PC-9 (cell line): ENCODE measurements around the gene NLRP7. TPM values are rescaled to one million over a fixed set of nuclear protein-coding genes. Genes with fewer than 3 reads are reported as not detected.
"Not testable (repeated sequence)": the region's sequence is repeated elsewhere in the genome, so short reads cannot be mapped to it uniquely, and the experiment has no call there.

ENCODE experiments used
- BruUV-seq: library from RNA; stranded (reverse); fragments of 400-500 nt; replicated peaks from 2 replicates; lab custom pipeline; 2021; lab: Mats Ljungman, UMichigan
- CTCF ChIA-PET: fragments of 300-600 bp; sonication (Branson Sonifier 250); formaldehyde crosslinking; loops from one replicate; lab custom pipeline; 2022; ENCODE audit warnings: antibody characterized with exemption; lab: Charles Lee
- POLR2A ChIA-PET: fragments of 300-600 bp; sonication (Branson Sonifier 250); formaldehyde crosslinking; loops from one replicate; lab custom pipeline; 2022; ENCODE audit warnings: antibody characterized with exemption; ENCODE audit not compliant: unreplicated experiment; lab: Charles Lee
- DNase-seq, 2 experiments: peaks; one replicate each; pipeline versions ENCODE4 v3.0.0 to v3.0.0-alpha.2; 2015 to 2022; ENCODE audit warnings: mixed read lengths in 1 of 2
- H2AFZ ChIP-seq: fragments of 200-600 bp; sonication (generic); 2 replicates; pipeline ENCODE4 v1.8.1; 2017; ENCODE audit warnings: antibody characterized with exemption
- H3F3A ChIP-seq: fragments of 200-600 bp; sonication (generic); 2 replicates; pipeline ENCODE4 v1.8.1; 2017; ENCODE audit warnings: antibody characterized with exemption, mild to moderate bottlenecking, low read depth; ENCODE audit not compliant: insufficient read depth
- H3K27ac ChIP-seq: fragments of 200-600 bp; sonication (generic); 2 replicates; pipeline ENCODE4 v1.6.1; 2016; ENCODE audit warnings: mixed run types
- H3K27me3 ChIP-seq: fragments of 200-600 bp; sonication (generic); 2 replicates; pipeline ENCODE4 v1.6.1; 2016; ENCODE audit warnings: low read depth, mixed run types; ENCODE audit not compliant: insufficient read depth
- H3K36me3 ChIP-seq: fragments of 200-600 bp; sonication (generic); 2 replicates; pipeline ENCODE4 v1.6.1; 2016; ENCODE audit warnings: low read depth, mixed run types
- H3K4me1 ChIP-seq: fragments of 200-600 bp; sonication (generic); replicated peaks from 2 replicates; pipeline ENCODE4 v1.6.1; 2016; ENCODE audit warnings: mixed run types; ENCODE audit not compliant: insufficient read depth
- H3K4me2 ChIP-seq: fragments of 200-600 bp; sonication (generic); 2 replicates; pipeline ENCODE4 v1.6.1; 2017; ENCODE audit warnings: mixed run types
- H3K4me3 ChIP-seq: fragments of 200-600 bp; sonication (generic); 2 replicates; pipeline ENCODE4 v1.6.1; 2016; ENCODE audit warnings: mixed run types
- H3K79me2 ChIP-seq: fragments of 200-600 bp; sonication (generic); 2 replicates; pipeline ENCODE4 v1.6.1; 2017; ENCODE audit warnings: low read depth, mixed run types
- H3K9me2 ChIP-seq: fragments of 200-600 bp; sonication (generic); 2 replicates; pipeline ENCODE4 v1.8.1; 2017; ENCODE audit warnings: mild to moderate bottlenecking; ENCODE audit not compliant: insufficient read depth
- H3K9me3 ChIP-seq: fragments of 200-600 bp; sonication (generic); 2 replicates; pipeline ENCODE4 v1.8.1; 2016; ENCODE audit warnings: low read depth; ENCODE audit not compliant: insufficient read depth
- H4K20me1 ChIP-seq: fragments of 200-600 bp; sonication (generic); 2 replicates; pipeline ENCODE4 v1.8.1; 2017; ENCODE audit not compliant: insufficient read depth
- EZH2 ChIP-seq: fragments of 200-600 bp; sonication (generic); IDR thresholded peaks from 2 replicates; pipeline ENCODE4 v1.8.0; 2017; ENCODE audit warnings: antibody characterized with exemption, low read depth
- intact Hi-C: fragments of 100-400 bp; cut with micrococcal nuclease; formaldehyde crosslinking; loops from one replicate; pipeline ENCODE4 v1.10.0; 2022; ENCODE audit not compliant: unreplicated experiment
- total RNA-seq: library from RNA; stranded (reverse); gene quantifications from 2 replicates; pipeline ENCODE4 v1.2.3, GENCODE V29; 2021
- TF ChIP-seq, protein P1 (sequence below): fragments of 200-600 bp; sonication (generic); conservative IDR thresholded peaks from 2 replicates; pipeline ENCODE4 v1.6.1; 2017; ENCODE audit warnings: mixed run types, antibody characterized with exemption, mild to moderate bottlenecking, moderate library complexity

Gene NLRP7
- total RNA-seq, 1 experiment from 2014 or later = 0.50 TPM

DNA sequence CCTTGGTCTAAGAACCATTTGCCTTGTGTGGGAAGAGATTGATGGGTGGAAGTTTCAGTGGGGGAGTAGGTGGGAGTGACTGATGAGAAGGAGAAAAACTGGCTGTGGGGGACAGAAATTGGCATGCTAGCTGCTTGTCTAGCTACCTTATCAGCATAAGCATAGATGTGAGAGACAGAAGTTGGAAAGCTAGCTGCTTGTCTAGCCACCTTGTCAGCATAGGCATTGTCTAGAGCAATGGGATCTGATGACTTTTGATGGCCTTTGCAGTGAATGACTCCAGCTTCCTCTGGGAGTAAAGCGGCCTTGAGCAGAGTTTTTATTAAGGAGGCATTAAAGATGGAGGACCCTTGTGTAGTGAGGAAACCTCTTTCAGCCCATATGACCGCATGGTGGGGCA is 51.3 kb downstream of the NLRP7 start:
- POLR2A ChIA-PET = no interaction called here
- no peaks in the 10 kb centered on the region for H4K20me1 ChIP-seq
- no TSS peak for BruUV-seq
- intact Hi-C loops = no loop called here
- H3K36me3 ChIP-seq = no peaks in the 10 kb centered on the region
- no peaks in the 10 kb centered on the region for H3K9me2 ChIP-seq
- H2AFZ ChIP-seq = no peak overlapping the region
- no peaks in the 10 kb centered on the region for H3K9me3 ChIP-seq
- H3K27ac ChIP-seq = no peak overlapping the region
- CTCF ChIA-PET = no interaction called here
- no peak overlapping the region for H3K4me3 ChIP-seq
- H3K79me2 ChIP-seq = no peaks in the 10 kb centered on the region
- no peaks in the 10 kb centered on the region for H3K4me1 ChIP-seq
- no peaks in the 10 kb centered on the region for H3F3A ChIP-seq
- DNase-seq = no peak
- H3K4me2 ChIP-seq = no peak overlapping the region
- peaks cover 33% of the 10 kb centered on the region for H3K27me3 ChIP-seq
- TF ChIP-seq, protein P1, sequence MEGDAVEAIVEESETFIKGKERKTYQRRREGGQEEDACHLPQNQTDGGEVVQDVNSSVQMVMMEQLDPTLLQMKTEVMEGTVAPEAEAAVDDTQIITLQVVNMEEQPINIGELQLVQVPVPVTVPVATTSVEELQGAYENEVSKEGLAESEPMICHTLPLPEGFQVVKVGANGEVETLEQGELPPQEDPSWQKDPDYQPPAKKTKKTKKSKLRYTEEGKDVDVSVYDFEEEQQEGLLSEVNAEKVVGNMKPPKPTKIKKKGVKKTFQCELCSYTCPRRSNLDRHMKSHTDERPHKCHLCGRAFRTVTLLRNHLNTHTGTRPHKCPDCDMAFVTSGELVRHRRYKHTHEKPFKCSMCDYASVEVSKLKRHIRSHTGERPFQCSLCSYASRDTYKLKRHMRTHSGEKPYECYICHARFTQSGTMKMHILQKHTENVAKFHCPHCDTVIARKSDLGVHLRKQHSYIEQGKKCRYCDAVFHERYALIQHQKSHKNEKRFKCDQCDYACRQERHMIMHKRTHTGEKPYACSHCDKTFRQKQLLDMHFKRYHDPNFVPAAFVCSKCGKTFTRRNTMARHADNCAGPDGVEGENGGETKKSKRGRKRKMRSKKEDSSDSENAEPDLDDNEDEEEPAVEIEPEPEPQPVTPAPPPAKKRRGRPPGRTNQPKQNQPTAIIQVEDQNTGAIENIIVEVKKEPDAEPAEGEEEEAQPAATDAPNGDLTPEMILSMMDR = no peak
- TF ChIP-seq EZH2 = no peak

DNA sequence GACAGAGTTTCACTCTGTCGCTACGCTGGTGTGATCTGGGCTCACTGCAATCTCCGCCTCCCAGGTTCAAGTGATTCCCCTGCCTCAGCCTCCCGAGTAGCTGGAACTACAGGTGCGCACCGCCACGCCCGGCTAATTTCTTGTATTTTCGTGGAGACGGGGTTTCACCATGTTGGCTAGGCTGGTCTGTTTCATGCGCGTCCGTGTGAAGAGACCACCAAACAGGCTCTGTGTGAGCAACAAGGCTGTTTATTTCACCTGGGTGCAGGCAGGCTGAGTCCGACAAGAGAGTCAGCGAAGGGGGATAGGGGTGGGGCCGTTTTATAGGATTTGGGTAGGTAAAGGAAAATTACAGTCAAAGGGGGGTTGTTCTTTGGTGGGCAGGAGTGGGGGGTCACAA is 53.2 kb downstream of the NLRP7 start:
- H4K20me1 ChIP-seq, H3K9me3 ChIP-seq, H3K36me3 ChIP-seq, H3K4me1 ChIP-seq, H3K79me2 ChIP-seq, CTCF ChIA-PET, H3K4me2 ChIP-seq, H3F3A ChIP-seq, H3K4me3 ChIP-seq, POLR2A ChIA-PET, BruUV-seq, DNase-seq, intact Hi-C loops, H2AFZ ChIP-seq, H3K9me2 ChIP-seq, H3K27ac ChIP-seq: not testable (repeated sequence)
- H3K27me3 ChIP-seq = peaks cover 20% of the 10 kb centered on the region

DNA sequence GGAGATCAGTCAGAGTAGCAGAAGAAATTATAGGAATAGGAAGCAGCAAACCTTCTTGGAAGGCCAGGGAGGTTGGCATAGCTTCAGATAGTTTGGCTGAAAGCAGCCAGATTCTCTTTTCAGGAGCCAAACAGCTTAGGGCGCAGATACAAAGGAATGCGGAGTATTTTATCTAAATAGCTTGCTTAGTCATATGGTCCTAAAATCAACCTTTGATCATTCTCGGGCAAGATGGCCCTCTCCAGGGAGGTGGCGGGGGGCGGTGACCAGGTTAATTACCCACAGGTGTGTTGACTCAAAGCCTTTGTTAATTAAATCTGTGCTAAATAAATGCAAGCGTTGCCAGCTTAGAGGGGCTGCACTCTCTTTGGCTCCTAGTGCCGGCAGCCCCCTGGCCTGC is 53.9 kb downstream of the NLRP7 start:
- no peak overlapping the region for H3K27ac ChIP-seq
- intact Hi-C loops = no loop called here

More for the DNA sequence above, 53.9 kb downstream of the NLRP7 start:
- Histone ChIP-seq H3K27me3 (peaks cover 22% of the 10 kb centered on the region), H3K4me2 (no peak overlapping the region), H2AFZ (no peak overlapping the region), H3K9me2 (no peaks in the 10 kb centered on the region), H3K36me3 (no peaks in the 10 kb centered on the region), H4K20me1 (no peaks in the 10 kb centered on the region), H3K4me1 (no peaks in the 10 kb centered on the region), H3F3A (no peaks in the 10 kb centered on the region), H3K4me3 (no peak overlapping the region), H3K79me2 (no peaks in the 10 kb centered on the region), H3K9me3 (no peaks in the 10 kb centered on the region)
- POLR2A ChIA-PET = no interaction called here
- no TSS peak for BruUV-seq
- DNase-seq = no peak
- CTCF ChIA-PET = no interaction called here
- no peak for TF ChIP-seq EZH2
- TF ChIP-seq, protein P1 = no peak
